ENCODE data around the gene RAB31. TPM values are rescaled to one million over a fixed set of nuclear protein-coding genes. Genes with fewer than 3 reads are reported as not detected.

The RAB31 gene
- total and polyA plus RNA-seq, 12 donors: 46.6 to 365 (median 136) TPM

- Histone ChIP-seq H3K36me3 (replicated peaks in 1 of 2) (no peaks in the 10 kb centered on the region), H3K4me1 (replicated peaks in 1 of 2) (peaks cover 44 to 63% of the 10 kb centered on the region in 2 donors), H3K27me3 (no peaks in the 10 kb centered on the region), H3K4me3 (no peak overlapping the region), H3K9me3 (replicated peaks in 1 of 3) (no peaks in the 10 kb centered on the region), H3K27ac (peak overlapping the region in 1 of 5 donors; percentile 67)
- 83 to 92% (median 85%) methylated on average over 8 of the region's 8 CpGs for WGBS, 4 donors
- peak in 2 of 7 donors; percentile 17 to 47 for DNase-seq
- intact Hi-C loops (cut with DNase I): no loop called here
- TF ChIP-seq POLR2A (IDR thresholded peaks at IDR 0.05): no peak
- no peak for TF ChIP-seq CTCF (IDR thresholded peaks at IDR 0.05)
Observed at GRCh38 chr18:9738266-9738969, 30.3 kb downstream of the RAB31 start.

- no peak for DNase-seq
- Histone ChIP-seq H3K9me3 (replicated peaks in 1 of 3) (no peaks in the 10 kb centered on the region), H3K36me3 (replicated peaks in 1 of 2) (no peaks in the 10 kb centered on the region), H3K27ac (peak overlapping the region in 3 of 5 donors; percentile 14 to 66 (median 39)), H3K4me3 (no peak overlapping the region), H3K27me3 (no peaks in the 10 kb centered on the region), H3K4me1 (replicated peaks in 1 of 2) (peaks cover 45 to 71% of the 10 kb centered on the region in 2 donors)
- 63 to 90% (median 75%) methylated on average over 1 of the region's 1 CpG for WGBS, 4 donors
- TF ChIP-seq POLR2A (IDR thresholded peaks at IDR 0.05) (no peak), CTCF (IDR thresholded peaks at IDR 0.05) (no peak)
- intact Hi-C loops (cut with DNase I): no loop called here
Observed at GRCh38 chr18:9739516-9739915, 31.4 kb downstream of the RAB31 start.

DNA sequence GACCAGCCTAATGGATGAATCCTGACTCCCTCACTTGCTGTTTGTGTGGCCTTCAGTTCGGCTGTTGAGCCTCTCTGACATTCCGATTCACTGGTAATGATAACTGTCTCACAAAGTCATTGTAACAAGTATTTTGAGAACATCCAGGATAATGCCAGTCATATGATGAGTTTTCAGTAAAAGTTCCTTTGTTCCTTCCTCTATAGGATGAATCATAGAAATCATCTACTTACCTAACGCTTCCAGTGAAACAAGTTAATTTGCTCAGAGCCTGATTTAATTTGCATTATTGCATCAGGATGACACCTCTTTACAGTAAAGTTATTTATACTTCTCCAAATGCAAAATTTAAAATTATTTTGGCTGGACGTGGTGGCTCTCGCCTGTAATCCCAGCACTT, 32.0 kb downstream of the RAB31 start:
- no peaks in the 10 kb centered on the region for H3K9me3 ChIP-seq (replicated peaks in 1 of 3)
- H3K27ac ChIP-seq: peak overlapping the region in 3 of 5 donors; percentile 14 to 66 (median 39)
- DNase-seq: no peak
- H3K4me1 ChIP-seq (replicated peaks in 1 of 2): peaks cover 45 to 71% of the 10 kb centered on the region in 2 donors
- no peaks in the 10 kb centered on the region for H3K27me3 ChIP-seq
- H3K36me3 ChIP-seq (replicated peaks in 1 of 2): no peaks in the 10 kb centered on the region
- intact Hi-C loops (cut with DNase I): no loop called here
- no peak for TF ChIP-seq CTCF (IDR thresholded peaks at IDR 0.05)
- TF ChIP-seq POLR2A (IDR thresholded peaks at IDR 0.05): no peak
- no peak overlapping the region for H3K4me3 ChIP-seq
- WGBS, 4 donors: 63 to 78% (median 68%) methylated on average over 5 of the region's 5 CpGs

GRCh38 chr18:9741406-9741792, 33.3 kb downstream of the RAB31 start:
- no peak overlapping the region for H3K4me3 ChIP-seq
- no peaks in the 10 kb centered on the region for H3K9me3 ChIP-seq (replicated peaks in 1 of 3)
- H3K27ac ChIP-seq: peak overlapping the region in 4 of 5 donors; percentile 60 to 92 (median 70)
- H3K4me1 ChIP-seq (replicated peaks in 1 of 2): peaks cover 41 to 69% of the 10 kb centered on the region in 2 donors
- no peaks in the 10 kb centered on the region for H3K27me3 ChIP-seq
- WGBS, 4 donors: 73 to 86% (median 84%) methylated on average over 4 to 6 of the region's 6 CpGs
- intact Hi-C loops (cut with DNase I): no loop called here
- no peaks in the 10 kb centered on the region for H3K36me3 ChIP-seq (replicated peaks in 1 of 2)
- DNase-seq: peak in 1 of 7 donors; percentile 26
- TF ChIP-seq CTCF (IDR thresholded peaks at IDR 0.05) (no peak), POLR2A (IDR thresholded peaks at IDR 0.05) (no peak)
